ENCODE measurements around the gene HLA-DRB5.

GRCh38 chr6:32576250-32576649, 46.2 kb upstream of the HLA-DRB5 start:
- TF ChIP-seq, protein P1, sequence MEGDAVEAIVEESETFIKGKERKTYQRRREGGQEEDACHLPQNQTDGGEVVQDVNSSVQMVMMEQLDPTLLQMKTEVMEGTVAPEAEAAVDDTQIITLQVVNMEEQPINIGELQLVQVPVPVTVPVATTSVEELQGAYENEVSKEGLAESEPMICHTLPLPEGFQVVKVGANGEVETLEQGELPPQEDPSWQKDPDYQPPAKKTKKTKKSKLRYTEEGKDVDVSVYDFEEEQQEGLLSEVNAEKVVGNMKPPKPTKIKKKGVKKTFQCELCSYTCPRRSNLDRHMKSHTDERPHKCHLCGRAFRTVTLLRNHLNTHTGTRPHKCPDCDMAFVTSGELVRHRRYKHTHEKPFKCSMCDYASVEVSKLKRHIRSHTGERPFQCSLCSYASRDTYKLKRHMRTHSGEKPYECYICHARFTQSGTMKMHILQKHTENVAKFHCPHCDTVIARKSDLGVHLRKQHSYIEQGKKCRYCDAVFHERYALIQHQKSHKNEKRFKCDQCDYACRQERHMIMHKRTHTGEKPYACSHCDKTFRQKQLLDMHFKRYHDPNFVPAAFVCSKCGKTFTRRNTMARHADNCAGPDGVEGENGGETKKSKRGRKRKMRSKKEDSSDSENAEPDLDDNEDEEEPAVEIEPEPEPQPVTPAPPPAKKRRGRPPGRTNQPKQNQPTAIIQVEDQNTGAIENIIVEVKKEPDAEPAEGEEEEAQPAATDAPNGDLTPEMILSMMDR (IDR thresholded peaks at IDR 0.05; ENCODE audit: borderline replicate concordance, extremely low read depth, low read length, poor library complexity, severe bottlenecking), result no peak
- no peak for TF ChIP-seq EZH2 (IDR thresholded peaks at IDR 0.05; ENCODE audit: borderline replicate concordance, low read depth, low read length, severe bottlenecking)

Measured in DND-41 (cell line).